ENCODE data around the gene SYCP2. TPM values are rescaled to one million over a fixed set of nuclear protein-coding genes. Genes with fewer than 3 reads are reported as not detected.
"Not testable (repeated sequence)": the region's sequence is repeated elsewhere in the genome, so short reads cannot be mapped to it uniquely, and the experiment has no call there.

SYCP2 gene
- total RNA-seq, 1 donor from 2014 or later, result 0.88 TPM

DNA sequence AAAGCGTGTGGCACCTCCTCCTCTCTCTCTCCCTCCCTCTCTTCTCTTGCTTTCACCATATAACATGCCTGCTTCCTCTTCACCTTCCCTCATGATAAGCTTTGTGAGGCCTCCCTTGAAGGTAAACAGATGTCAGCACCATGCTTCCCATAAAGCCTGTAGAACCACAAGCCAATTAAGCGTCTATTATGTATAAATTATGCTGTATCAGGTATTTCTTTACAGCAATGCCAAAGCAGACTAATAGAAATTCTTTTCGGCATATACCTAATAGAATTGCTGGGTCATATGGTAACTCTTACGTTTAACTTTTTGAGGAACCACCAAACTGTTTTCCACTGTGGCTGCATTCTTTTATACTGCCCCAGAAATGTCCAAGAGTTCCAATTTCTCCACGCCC, 75.0 kb downstream of the SYCP2 start:
- no peak overlapping the region for H3K27ac Mint-ChIP-seq
- no peak overlapping the region for H3K4me3 Mint-ChIP-seq
- H3K27me3 Mint-ChIP-seq (ENCODE audit: insufficient read depth, low read depth), result peaks cover 5% of the 10 kb centered on the region
- Histone ChIP-seq H3K36me3 (no peaks in the 10 kb centered on the region), H3K27me3 (peaks cover 45% of the 10 kb centered on the region), H3F3A (ENCODE audit: low read depth) (no peaks in the 10 kb centered on the region), H3K4me1 (no peaks in the 10 kb centered on the region), H4K20me1 (ENCODE audit: low read depth) (no peaks in the 10 kb centered on the region), H2AFZ (replicated peaks) (no peak overlapping the region), H3K79me2 (ENCODE audit: low read depth) (no peaks in the 10 kb centered on the region), H3K27ac (no peak overlapping the region), H3K4me2 (no peak overlapping the region), H3K9ac (no peak overlapping the region), H3K4me3 (no peak overlapping the region), H3K9me3 (ENCODE audit: low read depth) (no peaks in the 10 kb centered on the region)
- no peaks in the 10 kb centered on the region for H3K36me3 Mint-ChIP-seq
- DNase-seq (ENCODE audit: low spot score), result no peak
- TF ChIP-seq EZH2phosphoT487 (IDR thresholded peaks at IDR 0.05) (no peak), EZH2 (IDR thresholded peaks at IDR 0.05) (no peak)
- TF ChIP-seq, protein P1, sequence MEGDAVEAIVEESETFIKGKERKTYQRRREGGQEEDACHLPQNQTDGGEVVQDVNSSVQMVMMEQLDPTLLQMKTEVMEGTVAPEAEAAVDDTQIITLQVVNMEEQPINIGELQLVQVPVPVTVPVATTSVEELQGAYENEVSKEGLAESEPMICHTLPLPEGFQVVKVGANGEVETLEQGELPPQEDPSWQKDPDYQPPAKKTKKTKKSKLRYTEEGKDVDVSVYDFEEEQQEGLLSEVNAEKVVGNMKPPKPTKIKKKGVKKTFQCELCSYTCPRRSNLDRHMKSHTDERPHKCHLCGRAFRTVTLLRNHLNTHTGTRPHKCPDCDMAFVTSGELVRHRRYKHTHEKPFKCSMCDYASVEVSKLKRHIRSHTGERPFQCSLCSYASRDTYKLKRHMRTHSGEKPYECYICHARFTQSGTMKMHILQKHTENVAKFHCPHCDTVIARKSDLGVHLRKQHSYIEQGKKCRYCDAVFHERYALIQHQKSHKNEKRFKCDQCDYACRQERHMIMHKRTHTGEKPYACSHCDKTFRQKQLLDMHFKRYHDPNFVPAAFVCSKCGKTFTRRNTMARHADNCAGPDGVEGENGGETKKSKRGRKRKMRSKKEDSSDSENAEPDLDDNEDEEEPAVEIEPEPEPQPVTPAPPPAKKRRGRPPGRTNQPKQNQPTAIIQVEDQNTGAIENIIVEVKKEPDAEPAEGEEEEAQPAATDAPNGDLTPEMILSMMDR (IDR thresholded peaks at IDR 0.05), result no peak
- H3K9me3 Mint-ChIP-seq, result peaks cover 6% of the 10 kb centered on the region
- H3K4me1 Mint-ChIP-seq, result no peaks in the 10 kb centered on the region

DNA sequence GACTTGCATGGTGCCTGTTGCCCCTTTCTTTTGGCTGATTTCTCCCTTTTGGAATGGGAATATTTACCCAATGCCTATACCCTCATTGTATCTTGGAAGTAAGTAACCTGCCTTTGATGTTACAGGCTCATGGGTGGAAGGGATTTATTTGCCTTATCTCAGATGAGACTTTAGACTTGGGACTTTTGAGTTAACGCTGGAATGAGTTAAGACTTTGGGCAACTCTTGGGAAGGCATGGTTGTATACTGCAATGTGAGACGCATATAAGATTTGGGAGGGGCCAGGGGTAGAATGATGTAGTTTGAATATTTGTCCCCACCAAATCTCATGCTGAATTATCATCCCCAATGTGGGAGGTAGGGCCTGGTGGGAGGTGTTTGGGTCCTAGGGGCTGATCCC, 75.5 kb downstream of the SYCP2 start:
- Histone ChIP-seq H3K9ac (no peak overlapping the region), H3K27me3 (peaks cover 40% of the 10 kb centered on the region), H3K4me3 (no peak overlapping the region), H3K36me3 (no peaks in the 10 kb centered on the region), H3K4me2 (no peak overlapping the region), H3K9me3 (ENCODE audit: low read depth) (no peaks in the 10 kb centered on the region), H3K79me2 (ENCODE audit: low read depth) (no peaks in the 10 kb centered on the region), H2AFZ (replicated peaks) (no peak overlapping the region), H3K27ac (no peak overlapping the region), H4K20me1 (ENCODE audit: low read depth) (no peaks in the 10 kb centered on the region), H3K4me1 (no peaks in the 10 kb centered on the region), H3F3A (ENCODE audit: low read depth) (no peaks in the 10 kb centered on the region)
- H3K4me1 Mint-ChIP-seq, result no peaks in the 10 kb centered on the region
- TF ChIP-seq EZH2 (IDR thresholded peaks at IDR 0.05) (no peak), EZH2phosphoT487 (IDR thresholded peaks at IDR 0.05) (no peak)
- TF ChIP-seq, protein P1 (IDR thresholded peaks at IDR 0.05), result no peak
- DNase-seq (ENCODE audit: low spot score), result no peak
- no peak overlapping the region for H3K4me3 Mint-ChIP-seq
- H3K27me3 Mint-ChIP-seq (ENCODE audit: insufficient read depth, low read depth), result peaks cover 5% of the 10 kb centered on the region
- H3K27ac Mint-ChIP-seq, result no peak overlapping the region
- peaks cover 6% of the 10 kb centered on the region for H3K9me3 Mint-ChIP-seq
- no peaks in the 10 kb centered on the region for H3K36me3 Mint-ChIP-seq

GRCh38 chr20:59856941-59857340, 76.5 kb downstream of the SYCP2 start:
- not testable (repeated sequence) for H3K36me3 ChIP-seq; H3K4me3 Mint-ChIP-seq; H3F3A ChIP-seq (ENCODE audit: low read depth); H4K20me1 ChIP-seq (ENCODE audit: low read depth); H3K27ac Mint-ChIP-seq; H3K9ac ChIP-seq; H3K27me3 Mint-ChIP-seq (ENCODE audit: insufficient read depth, low read depth); H3K9me3 ChIP-seq (ENCODE audit: low read depth); H3K4me3 ChIP-seq; H3K36me3 Mint-ChIP-seq; H3K27ac ChIP-seq; DNase-seq (ENCODE audit: low spot score); H3K79me2 ChIP-seq (ENCODE audit: low read depth); H3K4me1 Mint-ChIP-seq; H3K9me3 Mint-ChIP-seq; H3K4me1 ChIP-seq; H2AFZ ChIP-seq (replicated peaks); H3K4me2 ChIP-seq
- H3K27me3 ChIP-seq, result peaks cover 36% of the 10 kb centered on the region

DNA sequence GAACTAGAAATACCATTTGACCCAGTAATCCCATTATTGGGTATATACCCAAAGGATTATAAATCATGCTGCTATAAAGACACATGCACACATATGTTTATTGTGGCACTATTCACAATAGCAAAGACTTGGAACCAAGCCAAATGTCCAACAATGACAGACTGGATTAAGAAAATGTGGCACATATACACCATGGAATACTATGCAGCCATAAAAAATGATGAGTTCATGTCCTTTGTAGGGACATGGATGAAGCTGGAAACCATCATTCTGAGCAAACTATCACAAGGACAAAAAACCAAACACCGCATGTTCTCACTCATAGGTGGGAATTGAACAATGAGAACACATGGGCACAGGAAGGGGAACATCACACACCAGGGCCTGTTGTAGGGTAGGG, 76.9 kb downstream of the SYCP2 start:
- not testable (repeated sequence) for H3K9me3 Mint-ChIP-seq; DNase-seq (ENCODE audit: low spot score); H3F3A ChIP-seq (ENCODE audit: low read depth)

More for the DNA sequence above, 76.9 kb downstream of the SYCP2 start:
- H2AFZ ChIP-seq (replicated peaks); H3K4me3 Mint-ChIP-seq; H3K4me2 ChIP-seq; H4K20me1 ChIP-seq (ENCODE audit: low read depth); H3K36me3 Mint-ChIP-seq; H3K27me3 Mint-ChIP-seq (ENCODE audit: insufficient read depth, low read depth); H3K27ac ChIP-seq; H3K27ac Mint-ChIP-seq; H3K79me2 ChIP-seq (ENCODE audit: low read depth); H3K9ac ChIP-seq; H3K4me3 ChIP-seq; H3K9me3 ChIP-seq (ENCODE audit: low read depth); H3K4me1 Mint-ChIP-seq; H3K36me3 ChIP-seq; H3K4me1 ChIP-seq: not testable (repeated sequence)
- H3K27me3 ChIP-seq, result peaks cover 36% of the 10 kb centered on the region

Data from neural progenitor cell (in vitro differentiated cells).